Type B pancreatic cell (in vitro differentiated cells): ENCODE measurements around the gene EVA1A. TPM values are rescaled to one million over a fixed set of nuclear protein-coding genes. Genes with fewer than 3 reads are reported as not detected.

Source experiments
- DNase-seq: peaks from one replicate; pipeline ENCODE4 v3.0.0; 2021; ENCODE audit warnings: mixed read lengths; ENCODE audit not compliant: unreplicated experiment; ENCODE audit errors: extremely low spot score
- H3K27ac Mint-ChIP-seq: 2 replicates; pipeline ENCODE4 v1.8.0; 2021; ENCODE audit warnings: mild to moderate bottlenecking, mixed read lengths
- H3K27me3 Mint-ChIP-seq: 2 replicates; pipeline ENCODE4 v1.8.0; 2021; ENCODE audit warnings: mixed read lengths
- H3K36me3 Mint-ChIP-seq: 2 replicates; pipeline ENCODE4 v1.8.0; 2021; ENCODE audit warnings: mixed read lengths
- H3K4me1 Mint-ChIP-seq: one replicate; pipeline ENCODE4 v1.8.0; 2021; ENCODE audit warnings: mixed read lengths; ENCODE audit not compliant: unreplicated experiment
- H3K4me3 Mint-ChIP-seq: 2 replicates; pipeline ENCODE4 v1.8.0; 2021; ENCODE audit warnings: mild to moderate bottlenecking, mixed read lengths
- H3K9me3 Mint-ChIP-seq: 2 replicates; pipeline ENCODE4 v1.8.0; 2021; ENCODE audit warnings: mixed read lengths
- CTCF ChIP-seq: fragments of 200-600 bp; sonication (generic); conservative IDR thresholded peaks from 2 replicates; pipeline ENCODE4 v1.5.0; 2021; ENCODE audit warnings: antibody characterized with exemption, mild to moderate bottlenecking
- total RNA-seq: library from RNA; stranded (reverse); gene quantifications from 2 replicates; pipeline ENCODE4 v1.2.1, GENCODE V29; 2021; ENCODE audit warnings: low replicate concordance

The EVA1A gene
- total RNA-seq, 1 donor from 2014 or later = 13.5 TPM

GRCh38 chr2:75564713-75565359 is 4.1 kb upstream of the EVA1A start:
- H3K36me3 Mint-ChIP-seq = no peaks in the 10 kb centered on the region
- no peak for TF ChIP-seq CTCF
- H3K4me3 Mint-ChIP-seq = no peak overlapping the region
- no peak overlapping the region for H3K27ac Mint-ChIP-seq
- H3K4me1 Mint-ChIP-seq = peaks cover 60% of the 10 kb centered on the region
- DNase-seq = no peak
- no peaks in the 10 kb centered on the region for H3K9me3 Mint-ChIP-seq
- H3K27me3 Mint-ChIP-seq = peaks cover 26% of the 10 kb centered on the region

- no peaks in the 10 kb centered on the region for H3K9me3 Mint-ChIP-seq
- no peaks in the 10 kb centered on the region for H3K36me3 Mint-ChIP-seq
- no peak overlapping the region for H3K4me3 Mint-ChIP-seq
- H3K27ac Mint-ChIP-seq = no peak overlapping the region
- TF ChIP-seq CTCF = no peak
- no peak for DNase-seq
- H3K4me1 Mint-ChIP-seq = peaks cover 55% of the 10 kb centered on the region
- H3K27me3 Mint-ChIP-seq = peaks cover 32% of the 10 kb centered on the region
Observed at GRCh38 chr2:75564026-75564688, 3.4 kb upstream of the EVA1A start.

GRCh38 chr2:75563591-75563990 is 2.9 kb upstream of the EVA1A start:
- H3K27me3 Mint-ChIP-seq = peaks cover 35% of the 10 kb centered on the region

GRCh38 chr2:75562513-75562864 is 1.8 kb upstream of the EVA1A start:
- H3K27me3 Mint-ChIP-seq = peaks cover 40% of the 10 kb centered on the region
- peak overlapping the region; percentile 75 for H3K4me3 Mint-ChIP-seq

More at GRCh38 chr2:75563591-75563990, 2.9 kb upstream of the EVA1A start:
- no peak for TF ChIP-seq CTCF
- Mint-ChIP-seq H3K36me3 (no peaks in the 10 kb centered on the region), H3K4me1 (peaks cover 54% of the 10 kb centered on the region), H3K27ac (no peak overlapping the region), H3K4me3 (no peak overlapping the region), H3K9me3 (no peaks in the 10 kb centered on the region)
- no peak for DNase-seq

More at GRCh38 chr2:75562513-75562864, 1.8 kb upstream of the EVA1A start:
- H3K27ac Mint-ChIP-seq = peak overlapping the region; percentile 79
- no peaks in the 10 kb centered on the region for H3K9me3 Mint-ChIP-seq
- DNase-seq = no peak
- TF ChIP-seq CTCF = no peak
- no peaks in the 10 kb centered on the region for H3K36me3 Mint-ChIP-seq
- H3K4me1 Mint-ChIP-seq = peaks cover 52% of the 10 kb centered on the region
